ENCODE measurements around the gene PSMB3.

The PSMB3 gene

GRCh38 chr17:38752308-38753070 is at the start of gene PSMB3:
Gene PSMB3, plus strand, starts transcription at chr17:38752741. Its CDS starts 86 bp downstream, at chr17:38752827.
- Mint-ChIP-seq H3K9me3 (no peaks in the 10 kb centered on the region), H3K36me3 (ENCODE audit: low read depth) (peaks cover 25% of the 10 kb centered on the region)

DNA sequence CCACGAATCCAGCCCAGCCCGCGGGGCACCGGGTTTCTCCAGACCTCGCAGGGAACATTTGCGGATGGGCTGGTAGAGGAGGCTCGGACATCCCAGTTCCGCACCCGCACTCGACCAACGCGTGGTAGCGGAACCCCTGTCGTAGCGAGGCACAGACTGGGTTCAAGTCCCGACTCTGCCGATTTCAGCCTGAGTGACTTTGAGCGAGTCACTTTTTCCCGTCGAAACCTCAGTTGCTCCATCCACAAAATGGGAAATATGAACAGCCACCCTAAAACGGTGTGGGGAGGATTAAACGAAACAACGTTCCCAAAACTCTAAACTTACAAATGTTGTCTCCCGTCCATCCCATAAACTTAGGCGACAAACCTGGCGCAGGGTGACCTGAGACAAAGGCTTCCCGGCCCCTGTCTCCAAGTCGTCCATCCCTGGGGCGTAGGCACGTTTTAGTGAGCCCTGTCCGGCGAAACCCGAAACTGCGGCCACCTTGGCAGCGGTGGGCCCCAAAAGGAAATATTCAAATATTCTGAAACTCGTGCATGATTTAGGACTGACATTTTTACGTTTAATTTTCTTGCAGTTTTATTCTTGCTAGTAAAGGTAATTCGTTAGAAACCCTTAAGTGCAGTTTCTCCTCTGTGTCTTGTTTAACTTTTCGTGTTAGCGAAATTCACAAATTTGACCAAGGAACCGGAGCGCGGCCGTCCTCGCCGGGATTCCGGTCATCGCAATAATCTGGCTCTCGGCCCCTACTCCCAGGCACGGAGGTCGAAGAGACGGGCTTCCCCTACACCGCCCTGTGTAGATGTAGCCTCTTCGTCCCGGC is 49.4 kb upstream of the PSMB3 start:
- no peaks in the 10 kb centered on the region for H3K9me3 Mint-ChIP-seq
- peak overlapping the region; percentile 94 for H3K4me3 Mint-ChIP-seq
- no peaks in the 10 kb centered on the region for H3K27me3 Mint-ChIP-seq (ENCODE audit: low read depth)
- DNase-seq (ENCODE audit: low spot score): no peak
- peaks cover 39% of the 10 kb centered on the region for H3K4me1 Mint-ChIP-seq (ENCODE audit: low read depth)
- H3K36me3 Mint-ChIP-seq (ENCODE audit: low read depth): peaks cover 12% of the 10 kb centered on the region
- H3K27ac Mint-ChIP-seq: peak overlapping the region; percentile 97

More at GRCh38 chr17:38752308-38753070, at the start of gene PSMB3:
- Mint-ChIP-seq H3K4me3 (peak within 1 kb of the TSS; percentile 97), H3K4me1 (ENCODE audit: low read depth) (peaks cover 28% of the 10 kb centered on the region), H3K27me3 (ENCODE audit: low read depth) (peaks cover 23% of the 10 kb centered on the region), H3K27ac (peak within 1 kb of the TSS; percentile 98)
- peak; percentile 99 for DNase-seq (ENCODE audit: low spot score)

- Mint-ChIP-seq H3K9me3 (no peaks in the 10 kb centered on the region), H3K36me3 (ENCODE audit: low read depth) (peaks cover 14% of the 10 kb centered on the region), H3K4me3 (peak overlapping the region; percentile 94), H3K4me1 (ENCODE audit: low read depth) (peaks cover 39% of the 10 kb centered on the region), H3K27me3 (ENCODE audit: low read depth) (no peaks in the 10 kb centered on the region), H3K27ac (peak overlapping the region; percentile 97)
- DNase-seq (ENCODE audit: low spot score): peak; percentile 79
Measured at GRCh38 chr17:38703742-38704605, 48.6 kb upstream of the PSMB3 start.

DNA sequence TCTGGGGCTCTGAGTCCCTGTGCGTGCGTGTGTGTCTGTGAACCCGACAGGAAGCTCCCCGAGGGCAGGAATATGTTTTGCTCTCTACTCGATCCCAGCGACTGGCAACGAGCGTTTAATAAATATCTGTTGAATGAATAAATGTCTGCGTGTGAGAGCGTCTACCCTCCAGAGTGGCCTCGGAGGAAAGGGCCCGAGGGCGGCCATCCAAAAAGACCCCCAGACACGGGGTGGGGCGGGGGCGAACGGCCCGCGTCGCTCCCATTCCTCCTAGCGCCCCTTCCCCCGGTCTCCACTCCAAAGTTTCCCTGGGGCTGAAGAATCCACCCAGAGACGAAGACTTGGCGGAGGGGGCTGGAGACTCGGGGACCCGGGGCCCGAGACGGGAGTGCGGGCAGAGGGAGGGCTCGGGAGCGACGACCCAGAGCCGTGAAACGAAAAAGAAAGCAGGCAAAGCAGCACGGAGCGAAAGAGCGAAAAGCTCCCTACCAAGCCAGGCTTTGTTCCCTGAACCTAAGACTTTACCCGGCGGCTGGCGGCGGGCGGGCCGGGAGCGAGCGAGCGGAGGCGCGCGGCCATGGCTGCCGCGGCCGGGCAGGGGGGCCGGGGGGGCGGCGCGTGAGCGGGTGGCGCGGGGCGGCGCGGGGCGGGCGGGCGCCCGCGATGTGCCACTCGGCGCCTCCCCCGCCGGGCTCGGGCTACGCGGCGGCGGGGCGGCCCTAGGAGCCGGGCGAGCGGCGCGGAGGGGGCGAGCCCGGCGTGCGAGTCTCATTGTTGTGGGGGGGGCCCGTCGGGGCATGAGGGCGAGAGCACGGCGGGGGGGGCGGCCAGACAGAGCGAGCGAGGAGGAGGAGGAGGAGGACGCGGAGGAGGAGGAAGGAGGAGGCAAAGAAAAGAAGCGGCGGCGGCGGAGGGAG is 47.7 kb upstream of the PSMB3 start, which contains the start of gene MLLT6:
MLLT6 (plus strand) TSS at position 668 of the 917 bp plus-strand sequence. CDS start 360 bp downstream, outside the sequence.
- peak; percentile 65 for DNase-seq (ENCODE audit: low spot score)
- Mint-ChIP-seq H3K36me3 (ENCODE audit: low read depth) (peaks cover 20% of the 10 kb centered on the region), H3K4me1 (ENCODE audit: low read depth) (peaks cover 40% of the 10 kb centered on the region), H3K9me3 (no peaks in the 10 kb centered on the region), H3K4me3 (peak within 1 kb of the TSS; percentile 94), H3K27me3 (ENCODE audit: low read depth) (no peaks in the 10 kb centered on the region), H3K27ac (peak within 1 kb of the TSS; percentile 97)

- Mint-ChIP-seq H3K9me3 (no peaks in the 10 kb centered on the region), H3K27ac (peak overlapping the region; percentile 9), H3K4me1 (ENCODE audit: low read depth) (peaks cover 40% of the 10 kb centered on the region), H3K4me3 (peak overlapping the region; percentile 60), H3K36me3 (ENCODE audit: low read depth) (peaks cover 26% of the 10 kb centered on the region), H3K27me3 (ENCODE audit: low read depth) (no peaks in the 10 kb centered on the region)
- DNase-seq (ENCODE audit: low spot score): peak; percentile 21
Measured at GRCh38 chr17:38705523-38705802, 47.1 kb upstream of the PSMB3 start.

DNA sequence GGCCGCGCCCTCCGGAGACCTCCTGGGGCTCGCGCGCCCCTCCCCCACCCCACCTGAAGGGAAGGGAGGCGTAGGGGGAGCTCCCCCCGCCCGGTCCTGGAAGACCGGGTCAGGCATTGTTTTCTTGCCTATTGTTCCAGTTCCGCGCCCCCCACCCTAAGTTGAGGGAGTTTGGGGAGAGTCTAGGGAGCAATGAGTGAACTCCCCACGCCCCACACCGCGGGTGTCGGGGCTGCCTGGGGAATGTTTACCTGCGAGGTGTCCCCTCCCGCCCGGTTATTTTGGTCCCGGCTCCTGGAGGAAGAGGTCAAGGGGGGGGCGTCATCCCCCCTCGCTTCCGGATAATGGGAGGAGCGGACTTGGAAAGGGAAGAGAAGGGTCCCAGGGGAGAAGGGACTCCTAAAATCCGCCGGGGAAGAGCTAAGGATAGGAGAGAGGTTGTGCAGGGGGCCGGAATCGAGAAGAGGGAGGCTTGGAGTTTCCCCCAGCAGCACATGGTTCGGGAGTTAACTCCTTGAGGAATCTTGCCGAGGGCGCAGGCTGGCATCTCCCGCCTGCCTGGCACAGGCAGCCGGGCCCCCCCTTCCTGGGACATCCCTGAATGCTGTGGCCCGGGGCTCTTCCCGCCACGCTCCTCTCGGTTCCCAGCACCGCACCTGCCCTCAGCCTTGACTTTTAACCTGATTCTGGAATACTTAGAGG is 46.6 kb upstream of the PSMB3 start:
- Mint-ChIP-seq H3K36me3 (ENCODE audit: low read depth) (peaks cover 30% of the 10 kb centered on the region), H3K4me1 (ENCODE audit: low read depth) (peaks cover 43% of the 10 kb centered on the region), H3K27me3 (ENCODE audit: low read depth) (no peaks in the 10 kb centered on the region), H3K9me3 (no peaks in the 10 kb centered on the region), H3K27ac (peak overlapping the region; percentile 88), H3K4me3 (peak overlapping the region; percentile 89)
- DNase-seq (ENCODE audit: low spot score): no peak

DNA sequence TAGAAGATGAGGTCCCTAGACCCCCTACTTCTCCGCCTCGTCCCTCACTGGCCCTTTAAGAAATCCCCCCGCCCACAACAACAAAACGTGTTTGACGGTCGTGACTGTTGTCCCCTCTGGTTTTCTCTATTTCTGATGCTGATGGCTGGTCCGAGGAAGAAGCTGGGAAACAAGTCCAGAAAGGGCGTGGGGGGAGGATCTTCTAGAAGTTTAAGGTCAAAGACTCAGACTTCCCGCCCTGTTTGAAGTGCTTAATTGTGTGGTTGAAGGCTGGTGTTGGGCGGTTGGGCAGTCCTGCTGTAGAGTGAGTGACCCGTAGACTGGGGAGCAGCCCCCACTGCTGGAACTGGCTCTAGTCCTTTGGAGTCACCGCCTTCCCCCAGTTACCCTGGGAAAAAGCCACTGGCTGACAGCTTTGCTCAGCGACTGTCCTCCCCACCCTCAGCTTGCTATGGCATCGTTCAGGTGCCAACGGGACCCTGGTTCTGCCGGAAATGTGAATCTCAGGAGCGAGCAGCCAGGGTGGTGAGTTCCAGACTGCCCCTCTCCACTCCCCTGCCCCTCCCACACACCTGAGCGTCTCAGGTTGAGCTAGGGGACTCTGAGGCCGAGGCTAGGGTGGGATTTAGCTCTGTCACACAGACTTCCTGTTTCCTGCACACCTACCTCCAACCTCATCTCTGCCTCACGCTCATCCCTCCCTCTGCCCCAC is 45.9 kb upstream of the PSMB3 start:
- Mint-ChIP-seq H3K36me3 (ENCODE audit: low read depth) (peaks cover 37% of the 10 kb centered on the region), H3K4me3 (peak overlapping the region; percentile 89), H3K9me3 (no peaks in the 10 kb centered on the region), H3K4me1 (ENCODE audit: low read depth) (peaks cover 36% of the 10 kb centered on the region), H3K27ac (peak overlapping the region; percentile 88), H3K27me3 (ENCODE audit: low read depth) (no peaks in the 10 kb centered on the region)
- peak; percentile 13 for DNase-seq (ENCODE audit: low spot score)

DNA sequence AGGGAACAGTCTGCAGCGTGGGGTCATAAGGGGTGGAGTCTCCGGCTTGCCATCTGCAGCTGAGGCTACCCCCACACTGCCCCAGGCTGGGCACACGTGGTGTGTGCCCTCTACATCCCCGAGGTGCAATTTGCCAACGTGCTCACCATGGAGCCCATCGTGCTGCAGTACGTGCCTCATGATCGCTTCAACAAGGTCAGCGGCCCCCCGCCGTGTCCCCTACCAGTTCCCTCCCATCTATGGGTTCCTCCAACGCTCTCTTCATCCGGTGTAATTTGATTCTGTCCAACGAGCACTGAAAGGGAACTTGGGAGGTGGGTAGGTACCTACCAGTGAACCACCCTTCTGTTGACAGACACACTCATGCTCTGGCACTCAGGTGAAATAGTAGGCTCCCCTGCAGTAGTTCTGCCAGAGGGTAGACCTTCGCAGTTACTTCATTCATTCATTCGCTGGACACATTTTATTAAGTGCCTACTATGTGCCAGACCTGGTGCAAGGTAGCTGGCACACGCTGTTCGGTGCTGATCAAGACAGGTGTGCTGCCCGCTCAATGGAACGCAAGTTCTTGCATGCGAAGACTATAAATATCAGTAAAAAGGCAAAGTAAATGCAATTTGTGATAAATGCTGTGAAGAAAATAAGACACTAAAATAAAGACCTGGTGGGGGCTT is 44.7 kb upstream of the PSMB3 start:
- peak overlapping the region; percentile 89 for H3K4me3 Mint-ChIP-seq
- no peak for DNase-seq (ENCODE audit: low spot score)
- H3K4me1 Mint-ChIP-seq (ENCODE audit: low read depth): peaks cover 34% of the 10 kb centered on the region
- H3K27me3 Mint-ChIP-seq (ENCODE audit: low read depth): no peaks in the 10 kb centered on the region
- H3K9me3 Mint-ChIP-seq: no peaks in the 10 kb centered on the region
- H3K27ac Mint-ChIP-seq: no peak overlapping the region
- H3K36me3 Mint-ChIP-seq (ENCODE audit: low read depth): peaks cover 41% of the 10 kb centered on the region

GRCh38 chr17:38709104-38709820 is 43.3 kb upstream of the PSMB3 start:
- no peak for DNase-seq (ENCODE audit: low spot score)
- no peaks in the 10 kb centered on the region for H3K9me3 Mint-ChIP-seq
- peaks cover 49% of the 10 kb centered on the region for H3K36me3 Mint-ChIP-seq (ENCODE audit: low read depth)
- peaks cover 30% of the 10 kb centered on the region for H3K4me1 Mint-ChIP-seq (ENCODE audit: low read depth)
- no peak overlapping the region for H3K27ac Mint-ChIP-seq
- H3K4me3 Mint-ChIP-seq: no peak overlapping the region
- H3K27me3 Mint-ChIP-seq (ENCODE audit: low read depth): no peaks in the 10 kb centered on the region

- Mint-ChIP-seq H3K36me3 (ENCODE audit: low read depth) (peaks cover 53% of the 10 kb centered on the region), H3K27ac (peak overlapping the region; percentile 46), H3K9me3 (no peaks in the 10 kb centered on the region), H3K4me1 (ENCODE audit: low read depth) (peaks cover 29% of the 10 kb centered on the region), H3K4me3 (no peak overlapping the region), H3K27me3 (ENCODE audit: low read depth) (no peaks in the 10 kb centered on the region)
- no peak for DNase-seq (ENCODE audit: low spot score)
Measured at GRCh38 chr17:38709864-38710603, 42.5 kb upstream of the PSMB3 start.

- peaks cover 55% of the 10 kb centered on the region for H3K36me3 Mint-ChIP-seq (ENCODE audit: low read depth)
- H3K4me3 Mint-ChIP-seq: no peak overlapping the region
- H3K9me3 Mint-ChIP-seq: no peaks in the 10 kb centered on the region
- peaks cover 29% of the 10 kb centered on the region for H3K4me1 Mint-ChIP-seq (ENCODE audit: low read depth)
- DNase-seq (ENCODE audit: low spot score): no peak
- H3K27ac Mint-ChIP-seq: peak overlapping the region; percentile 22
- H3K27me3 Mint-ChIP-seq (ENCODE audit: low read depth): no peaks in the 10 kb centered on the region
Measured at GRCh38 chr17:38710604-38710962, 42.0 kb upstream of the PSMB3 start.

Measured in T-helper 2 cell treated with Interferon-gamma antibody and Interleukin-4, amounts not matched to agents 5 μg/mL and 100 μg/mL, for 36 hours (primary cell).